AG04449 (cell line): Measurements from ENCODE around the gene IFRD2.

Experiments used
- CTCF ChIA-PET: fragments of 350-600 bp; formaldehyde crosslinking; extraction: SDS; loops from one replicate; lab custom pipeline; 2021; ENCODE audit warnings: antibody characterized with exemption; lab: Yijun Ruan, JAX
- POLR2A ChIA-PET: fragments of 400-600, 350-600 bp; formaldehyde crosslinking; extraction: SDS; loops from one replicate; lab custom pipeline; 2020; ENCODE audit warnings: antibody characterized with exemption, inconsistent platforms; lab: Yijun Ruan, JAX
- DNase-seq: peaks from one replicate; pipeline ENCODE4 v3.0.0-alpha.2; 2010; ENCODE audit warnings: low read depth, low spot score
- H3K4me3 ChIP-seq: 2 replicates; pipeline ENCODE4 v1.5.1; 2011; ENCODE audit warnings: low read depth, mild to moderate bottlenecking, control low read depth, low read length
- CTCF ChIP-seq: IDR thresholded peaks from one replicate; pipeline ENCODE4 v1.5.1; 2011; ENCODE audit warnings: mild to moderate bottlenecking, moderate library complexity, low read length, control low read depth, inconsistent platforms; ENCODE audit not compliant: insufficient read depth; ENCODE audit errors: missing control alignments

The IFRD2 gene

GRCh38 chr3:50292159-50293078, at the start of gene IFRD2:
IFRD2 (minus strand) TSS chr3:50292429; CDS start chr3:50292274, 155 bp downstream.
- CTCF ChIA-PET = interaction anchor here (1.5 to 7.0 kb wide), 5 partner anchors 10 to 99 kb away, joined by 3 to 31 read pairs (median 6); no protein-coding TSS in a partner anchor
- DNase-seq = peak; percentile 79
- POLR2A ChIA-PET = interaction anchor here (1.0 to 1.9 kb wide), 5 partner anchors 10 to 57 kb away, joined by 3 to 7 read pairs (median 3); partner anchors contain the start of genes GNAI2 and TUSC2
- peak within 1 kb of the TSS; percentile 87 for H3K4me3 ChIP-seq
- no peak for TF ChIP-seq CTCF

GRCh38 chr3:50341537-50341936, 49.3 kb upstream of the IFRD2 start:
- peak overlapping the region; percentile 63 for H3K4me3 ChIP-seq
- ChIA-PET CTCF (interaction anchor here (1.1 to 16.7 kb wide), 3 partner anchors 9 to 204 kb away, joined by 7 to 473 read pairs (median 16); partner anchors contain the start of genes CYB561D2 and NPRL2), POLR2A (interaction anchor here (1.2 kb wide), 1 partner anchor 100 kb away, joined by 3 read pairs; no protein-coding TSS in a partner anchor)
- TF ChIP-seq CTCF = no peak
- no peak for DNase-seq

GRCh38 chr3:50340448-50341329, 48.5 kb upstream of the IFRD2 start, which contains the start of gene RASSF1:
RASSF1 (minus strand) TSS chr3:50340836; CDS start chr3:50340805, 31 bp downstream.
- no peak for DNase-seq
- CTCF ChIA-PET = interaction anchor here (0.8 to 4.9 kb wide), 7 partner anchors 8 to 209 kb away, joined by 3 to 46 read pairs (median 6); partner anchors contain the start of genes CYB561D2, NPRL2 and TMEM115
- POLR2A ChIA-PET = interaction anchor here (1.1 to 1.2 kb wide), 3 partner anchors 10 to 99 kb away, joined by 3 read pairs; partner anchors contain the start of genes CYB561D2 and NPRL2
- no peak for TF ChIP-seq CTCF
- peak within 1 kb of the TSS; percentile 63 for H3K4me3 ChIP-seq

- ChIA-PET CTCF (interaction anchor here (0.8 to 4.9 kb wide), 6 partner anchors 9 to 210 kb away, joined by 3 to 46 read pairs (median 6); partner anchors contain the start of genes CYB561D2, NPRL2 and TMEM115), POLR2A (interaction anchor here (1.1 kb wide), 2 partner anchors 10 to 17 kb away, joined by 3 read pairs; partner anchors contain the start of genes CYB561D2 and NPRL2)
- peak overlapping the region; percentile 63 for H3K4me3 ChIP-seq
- TF ChIP-seq CTCF = no peak
- no peak for DNase-seq
These were observed 47.9 kb upstream of the IFRD2 start for GRCh38 chr3:50340147-50340447.

GRCh38 chr3:50339485-50340146, 47.4 kb upstream of the IFRD2 start:
- ChIA-PET POLR2A (no interaction called here), CTCF (interaction anchor here (1.5 to 4.9 kb wide), 4 partner anchors 9 to 210 kb away, joined by 5 to 46 read pairs (median 8); partner anchors contain the start of genes CYB561D2 and NPRL2)
- no peak for TF ChIP-seq CTCF
- DNase-seq = no peak
- H3K4me3 ChIP-seq = peak overlapping the region; percentile 63
